ENCODE measurements around the gene RCE1.
A peak's percentile ranks its signal among the peaks of the same experiment; 100 is the strongest.

The RCE1 gene

GRCh38 chr11:66870616-66871520 lies 27.6 kb downstream of the RCE1 start:
- CTCF ChIA-PET: interaction anchor here (1.5 kb wide), 1 partner anchor 105 kb away, joined by 4 read pairs; no protein-coding TSS in a partner anchor
- DNase-seq (ENCODE audit: low spot score): no peak
- no peak overlapping the region; the same call in 1 of the 2 replicates for H3K27ac ChIP-seq
- POLR2A ChIA-PET (ENCODE audit: low non-redundant PET): no interaction called here
- TF ChIP-seq CTCF (conservative IDR thresholded peaks at IDR 0.05; ENCODE audit: low read depth): no peak

- peak overlapping the region; percentile 13; the same call in 1 of the 2 replicates for H3K27ac ChIP-seq
- DNase-seq (ENCODE audit: low spot score): no peak
- no peak for TF ChIP-seq CTCF (conservative IDR thresholded peaks at IDR 0.05; ENCODE audit: low read depth)
- ChIA-PET CTCF (interaction anchor here (0.8 kb wide), 1 partner anchor 9 kb away, joined by 3 read pairs; no protein-coding TSS in a partner anchor), POLR2A (ENCODE audit: low non-redundant PET) (no interaction called here)
Measured at GRCh38 chr11:66871521-66871901, 28.3 kb downstream of the RCE1 start.

GRCh38 chr11:66874232-66874631 lies 31.0 kb downstream of the RCE1 start:
- H3K27ac ChIP-seq: no peak overlapping the region
- ChIA-PET POLR2A (ENCODE audit: low non-redundant PET) (no interaction called here), CTCF (no interaction called here)
- no peak for TF ChIP-seq CTCF (conservative IDR thresholded peaks at IDR 0.05; ENCODE audit: low read depth)
- no peak for DNase-seq (ENCODE audit: low spot score)

GRCh38 chr11:66875378-66875777 lies 32.1 kb downstream of the RCE1 start:
- no peak for TF ChIP-seq CTCF (conservative IDR thresholded peaks at IDR 0.05; ENCODE audit: low read depth)
- H3K27ac ChIP-seq: no peak overlapping the region
- DNase-seq (ENCODE audit: low spot score): no peak
- ChIA-PET POLR2A (ENCODE audit: low non-redundant PET) (no interaction called here), CTCF (no interaction called here)

GRCh38 chr11:66877588-66878385 lies 34.5 kb downstream of the RCE1 start:
- no peak for TF ChIP-seq CTCF (conservative IDR thresholded peaks at IDR 0.05; ENCODE audit: low read depth)
- H3K27ac ChIP-seq: peak overlapping the region; percentile 87
- ChIA-PET CTCF (interaction anchor here (0.6 kb wide), 1 partner anchor 13 kb away, joined by 3 read pairs; no protein-coding TSS in a partner anchor), POLR2A (ENCODE audit: low non-redundant PET) (interaction anchor here (0.8 kb wide), 1 partner anchor 34 kb away, joined by 5 read pairs; the partner anchor contains the start of gene RCE1)
- DNase-seq (ENCODE audit: low spot score): no peak

- POLR2A ChIA-PET (ENCODE audit: low non-redundant PET): interaction anchor here (0.8 kb wide), 1 partner anchor 35 kb away, joined by 5 read pairs; the partner anchor contains the start of gene RCE1
- CTCF ChIA-PET: interaction anchor here (0.6 to 1.2 kb wide), 3 partner anchors 11 to 285 kb away, joined by 3 to 4 read pairs (median 3); no protein-coding TSS in a partner anchor
Measured at GRCh38 chr11:66878474-66878873, 35.2 kb downstream of the RCE1 start.

More at GRCh38 chr11:66878474-66878873, 35.2 kb downstream of the RCE1 start:
- peak overlapping the region; percentile 87 for H3K27ac ChIP-seq
- no peak for DNase-seq (ENCODE audit: low spot score)
- no peak for TF ChIP-seq CTCF (conservative IDR thresholded peaks at IDR 0.05; ENCODE audit: low read depth)
